ENCODE measurements around the gene EMSY.

- TF ChIP-seq POLR2A (IDR thresholded peaks at IDR 0.05; ENCODE audit: low read length), result no peak
- TF ChIP-seq GATA1 (IDR thresholded peaks at IDR 0.05; ENCODE audit: low read depth, low read length), result no peak
These were observed 156.9 kb downstream of the EMSY start for GRCh38 chr11:76601724-76602123.

Data from erythroblast (primary cell).